NCI-H774 (cell line): Measurements from ENCODE around the gene SYNRG.
A peak's percentile ranks its signal among the peaks of the same experiment; 100 is the strongest.
"Not testable (repeated sequence)": the region's sequence is repeated elsewhere in the genome, so short reads cannot be mapped to it uniquely, and the experiment has no call there.

Experiments used
- DNase-seq: peaks from one replicate; lab custom pipeline; 2025; lab: John Stamatoyannopoulos, UW

SYNRG gene

DNA sequence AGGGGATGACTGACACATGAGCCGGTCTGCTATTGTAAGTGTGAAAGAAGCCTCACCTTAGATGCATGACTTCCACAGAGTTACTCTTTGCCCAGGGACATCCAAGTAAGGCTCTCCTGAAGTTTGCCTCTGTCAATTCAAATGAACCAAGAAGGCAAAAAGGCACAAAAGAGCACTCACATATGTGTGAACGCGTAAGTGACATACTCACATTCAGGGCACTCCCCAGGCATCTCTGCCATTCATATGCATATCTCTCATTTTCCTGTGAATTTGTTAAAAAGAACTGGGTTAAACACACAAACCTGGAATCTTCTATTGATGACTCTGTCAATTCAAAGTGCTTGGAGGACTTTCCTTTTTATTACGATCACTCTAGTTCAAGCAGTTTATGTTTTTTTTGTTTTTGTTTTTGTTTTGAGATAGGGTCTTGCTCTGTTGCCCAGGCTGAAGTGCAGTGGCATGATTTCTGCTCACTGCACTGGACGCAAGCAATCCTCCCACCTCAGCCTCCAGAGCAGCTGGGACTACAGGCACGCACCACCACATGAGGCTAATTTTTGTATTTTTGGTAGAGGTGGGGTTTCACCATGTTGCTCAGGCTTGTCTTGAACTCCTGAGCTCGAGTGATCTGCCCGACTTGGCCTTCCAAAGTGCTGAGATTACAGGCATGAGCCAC, 70.1 kb downstream of the SYNRG start:
- DNase-seq: no peak

DNA sequence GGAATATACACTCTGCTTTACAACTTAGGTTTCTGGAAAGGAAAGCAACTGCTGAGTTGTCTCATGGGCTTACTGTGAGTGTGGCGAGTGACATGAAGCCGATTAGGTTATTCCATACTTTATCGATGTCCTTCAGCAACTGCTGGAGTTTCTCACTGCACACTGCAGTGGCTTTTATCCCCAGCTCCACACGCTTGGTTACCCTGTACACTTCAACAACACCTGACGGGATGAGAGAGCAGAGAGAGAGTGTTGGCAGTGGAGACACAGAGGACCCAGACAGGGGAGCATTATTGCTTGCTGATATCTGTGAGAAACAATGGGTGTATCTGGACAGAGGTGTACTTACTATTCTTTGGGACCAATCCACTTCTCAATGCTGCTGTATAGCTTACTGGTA, 73.3 kb downstream of the SYNRG start:
- no peak for DNase-seq

- DNase-seq: no peak
Observed at GRCh38 chr17:37532756-37533155, 76.5 kb downstream of the SYNRG start.

DNA sequence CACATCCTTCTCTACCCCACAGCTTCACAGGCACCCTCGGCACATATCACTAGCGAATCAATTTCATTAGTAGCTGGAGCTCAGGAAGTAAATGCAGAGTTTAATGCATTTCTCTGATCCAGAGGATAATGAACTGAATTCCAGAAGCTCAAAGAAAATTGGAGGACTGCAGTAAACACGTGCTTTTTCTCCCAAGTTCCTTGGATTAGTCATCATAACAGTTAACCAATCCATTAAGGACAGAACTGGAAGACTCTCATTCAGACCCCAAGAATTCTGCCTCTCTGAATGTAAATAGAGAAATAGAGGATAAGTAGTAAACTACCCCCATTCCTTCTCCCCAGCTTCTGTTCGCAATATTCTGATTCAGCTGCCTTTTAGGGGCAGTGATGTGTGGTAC, 78.8 kb downstream of the SYNRG start:
- no peak for DNase-seq

DNA sequence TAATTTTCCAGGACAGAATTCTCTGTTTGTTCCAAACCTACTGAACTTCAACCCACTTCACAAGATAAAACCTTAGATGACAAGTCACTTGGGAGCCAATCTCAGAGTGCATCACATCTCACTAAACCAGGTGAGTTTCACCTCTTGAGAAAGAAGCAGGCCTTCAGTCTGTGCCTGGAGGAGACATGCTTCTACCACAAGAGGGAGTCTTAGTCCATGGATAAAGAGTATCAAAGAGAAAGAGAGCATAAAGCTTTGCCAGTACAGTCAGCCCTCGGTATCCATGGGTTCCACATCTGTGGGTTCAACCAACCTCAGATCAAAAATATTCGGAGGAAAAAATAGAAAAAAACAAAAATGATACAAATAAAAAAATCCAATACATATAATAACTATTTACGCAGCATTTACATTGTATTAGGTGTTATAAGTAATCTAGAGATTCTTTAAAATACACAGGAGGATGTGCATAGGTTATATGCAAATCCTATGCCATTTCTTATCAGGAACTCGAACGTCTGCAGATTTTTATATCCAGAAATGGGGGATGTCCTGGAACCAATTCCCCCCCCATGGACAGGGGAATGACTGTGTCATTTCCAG, 81.9 kb downstream of the SYNRG start:
- peak; percentile 27 for DNase-seq

- no peak for DNase-seq
Observed at GRCh38 chr17:37523715-37524219, 85.5 kb downstream of the SYNRG start.

DNA sequence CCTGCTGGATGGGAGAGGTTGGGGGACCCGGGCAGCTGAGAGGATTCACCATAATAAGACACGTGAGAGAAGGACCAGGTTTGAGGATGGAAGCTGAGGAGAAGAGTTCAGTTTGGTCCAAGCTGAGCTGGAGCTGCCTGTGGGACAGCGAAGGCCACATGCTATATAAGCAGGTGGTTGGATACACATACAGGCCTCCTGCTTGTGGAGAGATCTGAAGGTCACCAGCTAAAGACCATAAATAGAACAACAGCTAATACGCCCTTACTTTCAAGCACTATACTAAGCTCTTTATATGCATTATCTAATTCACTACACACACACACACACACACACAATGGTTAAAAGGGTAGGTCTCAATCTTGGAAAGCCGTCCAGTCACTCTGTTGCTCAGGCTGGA, 87.4 kb downstream of the SYNRG start:
- DNase-seq: no peak

DNA sequence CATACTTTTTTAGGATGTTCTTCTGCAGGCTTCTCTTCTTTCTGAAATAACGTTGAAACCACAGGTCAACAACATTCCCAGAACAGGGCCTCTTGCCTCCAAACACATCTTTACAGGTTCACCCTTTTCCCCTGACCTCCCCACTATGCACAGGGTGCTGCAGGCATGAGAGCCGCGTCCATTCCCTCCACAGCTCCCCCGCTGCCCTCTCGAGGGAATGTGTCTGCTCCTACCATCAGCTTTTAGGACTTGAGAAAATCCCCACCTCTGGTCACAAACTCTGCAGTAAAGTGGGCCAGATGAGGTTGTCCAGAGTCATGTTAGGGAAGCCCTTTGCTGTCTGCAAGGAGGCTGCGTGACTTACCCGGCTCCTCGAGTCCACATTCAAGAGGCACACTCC, 89.0 kb downstream of the SYNRG start:
- no peak for DNase-seq

DNA sequence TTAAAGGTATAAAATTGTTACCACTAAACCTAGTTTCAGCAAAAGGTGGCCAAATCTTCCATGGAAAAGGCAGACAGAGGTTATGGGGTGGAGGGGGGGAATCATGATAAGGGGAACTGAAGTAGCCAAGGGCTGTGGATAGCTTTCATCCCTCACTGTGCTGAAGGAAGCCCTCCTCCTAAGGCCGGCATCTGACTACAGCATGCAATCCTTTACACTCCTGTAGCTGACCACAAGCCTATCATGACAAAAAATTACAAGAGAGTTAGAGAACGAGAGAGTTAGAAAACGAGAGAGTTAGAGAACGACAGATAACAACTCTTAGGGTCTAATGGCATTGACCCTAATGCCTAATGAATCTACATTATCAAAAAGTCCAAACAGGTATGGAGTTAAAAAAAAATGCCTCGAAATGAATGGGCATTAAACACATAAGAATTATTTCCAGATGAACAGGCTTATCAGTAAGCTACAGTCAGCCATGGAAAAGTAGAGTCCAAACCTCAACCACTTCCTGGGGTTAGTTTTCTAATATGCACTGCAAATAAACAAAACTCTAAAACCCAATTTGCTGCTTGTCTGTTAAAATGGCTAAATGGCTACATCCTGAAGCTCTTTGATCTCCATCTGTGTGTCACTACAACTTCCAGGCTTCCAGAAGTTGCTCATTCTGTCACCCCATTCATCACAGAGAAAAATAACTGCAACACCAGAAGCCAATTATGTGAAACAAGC, 89.8 kb downstream of the SYNRG start:
- DNase-seq: no peak

- DNase-seq: no peak
Observed at GRCh38 chr17:37518826-37519225, 90.4 kb downstream of the SYNRG start.

GRCh38 chr17:37517881-37518280, 91.3 kb downstream of the SYNRG start:
- DNase-seq: no peak

GRCh38 chr17:37516127-37516571, 93.1 kb downstream of the SYNRG start:
- DNase-seq: no peak

DNA sequence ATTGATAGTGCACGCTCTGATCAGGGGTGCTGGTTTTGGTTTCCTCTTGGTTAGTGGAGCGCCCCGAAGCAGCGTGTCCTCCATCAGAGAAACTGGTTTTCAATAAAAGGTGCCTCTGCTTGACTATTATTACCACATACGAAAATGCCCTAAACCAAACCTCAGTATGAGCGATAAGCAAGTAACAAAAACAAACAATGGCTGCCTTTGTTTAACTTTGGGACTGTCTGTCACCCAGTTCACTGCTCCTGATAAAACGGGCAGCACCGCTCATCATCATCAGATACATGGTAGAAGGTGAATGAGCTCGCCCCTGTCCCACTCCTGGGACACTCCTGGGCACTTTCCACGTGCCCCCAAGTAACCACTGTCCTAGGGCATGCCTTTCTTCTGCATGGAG, 95.5 kb downstream of the SYNRG start:
- no peak for DNase-seq

GRCh38 chr17:37512442-37513068, 96.7 kb downstream of the SYNRG start:
- no peak for DNase-seq

DNA sequence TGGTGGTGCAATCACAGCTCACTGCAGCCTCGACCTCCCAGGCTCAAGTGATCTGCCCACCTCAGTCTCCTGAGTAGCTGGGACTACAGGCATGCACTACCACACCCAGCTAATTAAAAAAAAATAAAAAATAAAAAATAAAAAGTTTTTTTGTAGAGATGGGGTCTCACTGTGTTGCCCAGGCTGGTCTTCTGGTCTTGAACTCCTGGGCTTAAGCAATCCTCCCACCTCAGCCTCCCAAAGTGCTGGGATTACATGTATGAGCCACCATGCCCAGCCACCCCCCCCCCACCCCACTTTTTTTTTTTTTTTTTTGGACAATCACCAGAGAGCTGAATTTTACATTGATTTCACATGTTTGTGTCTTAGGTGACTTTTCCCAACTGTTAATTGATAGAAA, 97.6 kb downstream of the SYNRG start:
- DNase-seq: not testable (repeated sequence)

GRCh38 chr17:37510056-37510455, 99.2 kb downstream of the SYNRG start:
- no peak for DNase-seq

- DNase-seq: no peak
Observed at GRCh38 chr17:37507111-37507510, 102.1 kb downstream of the SYNRG start.

GRCh38 chr17:37506678-37507077, 102.5 kb downstream of the SYNRG start:
- no peak for DNase-seq

GRCh38 chr17:37505333-37505732, 103.9 kb downstream of the SYNRG start:
- DNase-seq: no peak

DNA sequence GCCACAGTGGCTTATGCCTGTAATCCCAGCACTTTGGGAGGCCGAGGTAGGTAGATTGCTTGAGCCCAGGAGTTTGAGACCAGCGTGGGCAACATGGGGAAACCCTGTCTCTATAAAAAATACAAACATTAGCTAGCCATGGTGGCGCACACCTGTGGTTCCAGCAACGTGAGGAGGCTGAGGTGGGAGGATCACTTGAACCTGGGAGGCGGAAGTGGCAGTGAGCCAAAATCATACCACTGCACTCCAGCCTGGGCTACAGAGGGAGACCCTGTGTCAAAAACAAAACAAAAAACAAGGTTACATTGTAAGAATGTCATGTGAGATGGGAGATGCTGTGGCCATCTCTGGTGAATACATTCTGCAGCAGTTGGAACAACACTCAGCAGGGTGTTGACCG, 106.1 kb downstream of the SYNRG start:
- DNase-seq: no peak

DNA sequence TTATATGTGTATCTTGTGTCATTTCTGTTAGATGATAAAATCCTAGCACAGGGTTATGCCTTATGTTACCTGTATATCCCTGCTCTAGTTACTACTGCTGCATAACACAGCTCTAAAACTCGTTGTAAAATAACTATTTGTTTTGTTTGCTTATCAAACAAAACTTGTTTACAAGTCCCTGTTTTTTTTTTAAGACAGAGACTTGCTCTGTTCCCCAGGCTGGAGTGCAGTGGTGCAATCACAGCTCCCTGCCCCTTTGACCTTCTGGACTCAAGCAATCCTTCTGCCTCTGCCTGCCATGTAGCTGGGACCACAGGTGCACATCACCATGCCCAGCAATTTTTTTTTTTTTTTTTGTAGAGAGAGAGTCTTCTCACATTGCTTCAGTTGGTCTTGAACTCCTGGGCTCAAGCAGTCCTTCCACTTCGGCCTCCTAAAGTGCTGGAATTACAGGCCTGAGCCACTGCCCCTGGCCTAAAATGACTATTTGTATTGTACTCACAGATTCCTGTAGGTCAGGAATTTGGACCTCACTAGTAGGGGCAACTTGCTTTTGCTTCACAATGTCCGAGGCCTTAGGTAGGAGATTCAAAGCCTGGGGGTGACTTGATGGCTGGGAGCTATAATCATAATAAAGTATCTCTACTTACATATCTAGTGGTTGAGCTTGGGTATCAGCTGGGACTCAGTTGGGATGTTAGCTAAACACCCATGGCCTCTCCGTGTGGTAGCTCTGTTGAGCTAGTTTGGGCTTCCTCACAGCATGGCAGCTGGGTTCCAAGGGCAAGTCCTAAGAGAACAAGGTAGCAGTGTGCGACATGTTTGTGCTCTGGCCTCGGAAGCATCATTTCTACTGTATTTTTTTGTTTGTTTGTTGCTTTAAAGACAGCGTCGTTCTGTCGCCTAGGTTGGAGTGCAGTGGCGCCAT, 106.9 kb downstream of the SYNRG start:
- DNase-seq: no peak

DNA sequence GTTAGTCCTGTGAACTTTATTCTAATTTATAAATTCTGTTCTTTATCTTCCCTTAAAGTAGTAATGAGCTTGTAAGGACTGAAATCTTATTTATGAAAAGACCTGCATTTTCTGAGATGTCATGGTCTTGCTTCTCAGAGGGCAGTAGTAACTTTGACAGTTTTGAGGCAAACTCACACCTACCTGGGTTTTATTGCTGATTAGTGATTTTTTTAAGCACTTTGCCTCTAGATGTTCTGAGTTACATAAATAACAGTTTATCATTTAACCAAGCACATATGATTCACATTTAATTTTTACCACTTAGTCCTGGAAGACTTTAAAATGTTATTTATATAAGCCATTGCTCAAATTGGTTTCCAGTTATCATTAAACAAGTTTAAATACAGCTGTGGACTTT, 108.8 kb downstream of the SYNRG start:
- DNase-seq: no peak
